Endothelial cell (in vitro differentiated cells): Measurements from ENCODE around the gene LAMTOR2. TPM values are rescaled to one million over a fixed set of nuclear protein-coding genes. Genes with fewer than 3 reads are reported as not detected.
A peak's percentile ranks its signal among the peaks of the same experiment; 100 is the strongest.

Experiments used
- DNase-seq: peaks from one replicate; pipeline ENCODE4 v3.0.0; 2021; ENCODE audit warnings: low spot score
- H3K27ac Mint-ChIP-seq: one replicate; pipeline ENCODE4 v1.8.0; 2021; ENCODE audit warnings: mixed read lengths, inconsistent platforms; ENCODE audit not compliant: unreplicated experiment
- H3K27me3 Mint-ChIP-seq: one replicate; pipeline ENCODE4 v1.8.0; 2021; ENCODE audit warnings: mild to moderate bottlenecking, moderate library complexity, mixed read lengths, inconsistent platforms; ENCODE audit not compliant: unreplicated experiment
- H3K36me3 Mint-ChIP-seq: one replicate; pipeline ENCODE4 v1.8.0; 2021; ENCODE audit warnings: mild to moderate bottlenecking, low read depth, mixed read lengths, inconsistent platforms; ENCODE audit not compliant: unreplicated experiment
- H3K4me1 Mint-ChIP-seq: one replicate; pipeline ENCODE4 v1.8.0; 2021; ENCODE audit warnings: mild to moderate bottlenecking, mixed read lengths, inconsistent platforms; ENCODE audit not compliant: unreplicated experiment
- H3K4me3 Mint-ChIP-seq: one replicate; pipeline ENCODE4 v1.8.0; 2021; ENCODE audit warnings: mild to moderate bottlenecking, mixed read lengths, inconsistent platforms; ENCODE audit not compliant: unreplicated experiment
- H3K9me3 Mint-ChIP-seq: one replicate; pipeline ENCODE4 v1.8.0; 2021; ENCODE audit warnings: mixed read lengths, inconsistent platforms; ENCODE audit not compliant: unreplicated experiment
- total RNA-seq: library from RNA; stranded (reverse); fragmentation: NEBNext Ultra II Directional; extraction: Animal tissue kit (Norgen Biotek cat#: 25700); gene quantifications from one replicate; pipeline ENCODE4 v1.2.1, GENCODE V29; 2021; ENCODE audit not compliant: unreplicated experiment
- TF ChIP-seq, protein P1 (sequence below): fragments of 200-600 bp; sonication (generic); IDR thresholded peaks from one replicate; pipeline ENCODE4 v1.5.0; 2021; ENCODE audit warnings: antibody characterized with exemption; ENCODE audit not compliant: unreplicated experiment

Gene LAMTOR2
- total RNA-seq, 1 donor from 2014 or later: 82.4 TPM

- no peak for DNase-seq
- H3K9me3 Mint-ChIP-seq: no peaks in the 10 kb centered on the region
- peak overlapping the region; percentile 85 for H3K27ac Mint-ChIP-seq
- H3K27me3 Mint-ChIP-seq: peaks cover 17% of the 10 kb centered on the region
- peak overlapping the region; percentile 96 for H3K4me3 Mint-ChIP-seq
- H3K4me1 Mint-ChIP-seq: peaks cover 69% of the 10 kb centered on the region
- TF ChIP-seq, protein P1, sequence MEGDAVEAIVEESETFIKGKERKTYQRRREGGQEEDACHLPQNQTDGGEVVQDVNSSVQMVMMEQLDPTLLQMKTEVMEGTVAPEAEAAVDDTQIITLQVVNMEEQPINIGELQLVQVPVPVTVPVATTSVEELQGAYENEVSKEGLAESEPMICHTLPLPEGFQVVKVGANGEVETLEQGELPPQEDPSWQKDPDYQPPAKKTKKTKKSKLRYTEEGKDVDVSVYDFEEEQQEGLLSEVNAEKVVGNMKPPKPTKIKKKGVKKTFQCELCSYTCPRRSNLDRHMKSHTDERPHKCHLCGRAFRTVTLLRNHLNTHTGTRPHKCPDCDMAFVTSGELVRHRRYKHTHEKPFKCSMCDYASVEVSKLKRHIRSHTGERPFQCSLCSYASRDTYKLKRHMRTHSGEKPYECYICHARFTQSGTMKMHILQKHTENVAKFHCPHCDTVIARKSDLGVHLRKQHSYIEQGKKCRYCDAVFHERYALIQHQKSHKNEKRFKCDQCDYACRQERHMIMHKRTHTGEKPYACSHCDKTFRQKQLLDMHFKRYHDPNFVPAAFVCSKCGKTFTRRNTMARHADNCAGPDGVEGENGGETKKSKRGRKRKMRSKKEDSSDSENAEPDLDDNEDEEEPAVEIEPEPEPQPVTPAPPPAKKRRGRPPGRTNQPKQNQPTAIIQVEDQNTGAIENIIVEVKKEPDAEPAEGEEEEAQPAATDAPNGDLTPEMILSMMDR: no peak
- H3K36me3 Mint-ChIP-seq: peaks cover 23% of the 10 kb centered on the region
Measured at GRCh38 chr1:156081917-156082308, 27.3 kb downstream of the LAMTOR2 start.

DNA sequence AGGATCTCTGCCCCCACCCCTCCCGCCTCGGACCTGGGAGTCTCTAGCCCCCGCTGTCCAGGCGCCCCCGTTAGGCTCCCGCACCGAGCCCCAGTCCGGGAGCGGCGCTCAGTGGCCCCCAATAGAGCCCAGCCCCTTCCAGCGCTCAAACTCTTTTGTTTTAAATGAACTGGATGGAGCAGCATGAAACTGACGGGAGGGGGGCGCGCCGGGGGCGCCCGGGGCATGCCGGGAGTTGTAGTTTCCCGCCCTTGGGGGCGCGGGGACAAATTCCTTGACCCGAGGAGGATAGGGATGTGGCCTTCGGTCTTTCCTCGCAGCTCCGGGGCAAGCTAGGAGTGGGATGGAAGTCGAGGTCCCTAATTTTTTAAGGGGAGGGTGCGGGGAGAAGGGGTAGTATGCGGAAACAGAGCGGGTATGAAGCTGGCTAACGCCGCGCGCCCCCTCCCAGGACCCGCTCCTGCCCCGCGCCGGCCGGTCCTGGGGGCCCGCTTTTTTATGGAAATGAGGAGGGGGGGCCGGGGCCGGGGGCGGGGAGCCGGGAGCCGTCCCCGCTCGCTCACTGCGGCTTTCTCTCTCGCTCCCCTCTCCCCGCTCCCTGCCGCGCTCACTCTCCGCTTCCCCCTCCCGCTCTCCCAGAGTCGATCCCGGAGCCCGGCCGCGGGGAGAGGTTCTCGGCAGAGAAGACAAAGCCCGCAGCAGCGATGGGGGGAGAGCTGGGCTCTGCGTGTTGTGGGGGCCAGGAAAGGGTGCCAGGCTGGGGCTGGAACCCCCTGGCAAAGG, 27.9 kb downstream of the LAMTOR2 start, which contains the start of gene MEX3A:
Gene MEX3A, minus strand, starts transcription at position 157 of the 783 bp plus-strand sequence. CDS start 467 bp downstream, outside the sequence.
- H3K4me3 Mint-ChIP-seq: peak within 1 kb of the TSS; percentile 99
- DNase-seq: peak; percentile 93
- TF ChIP-seq, protein P1: no peak
- peaks cover 17% of the 10 kb centered on the region for H3K36me3 Mint-ChIP-seq
- H3K4me1 Mint-ChIP-seq: peaks cover 65% of the 10 kb centered on the region
- H3K27ac Mint-ChIP-seq: peak within 1 kb of the TSS; percentile 93
- peaks cover 19% of the 10 kb centered on the region for H3K27me3 Mint-ChIP-seq
- no peaks in the 10 kb centered on the region for H3K9me3 Mint-ChIP-seq

DNA sequence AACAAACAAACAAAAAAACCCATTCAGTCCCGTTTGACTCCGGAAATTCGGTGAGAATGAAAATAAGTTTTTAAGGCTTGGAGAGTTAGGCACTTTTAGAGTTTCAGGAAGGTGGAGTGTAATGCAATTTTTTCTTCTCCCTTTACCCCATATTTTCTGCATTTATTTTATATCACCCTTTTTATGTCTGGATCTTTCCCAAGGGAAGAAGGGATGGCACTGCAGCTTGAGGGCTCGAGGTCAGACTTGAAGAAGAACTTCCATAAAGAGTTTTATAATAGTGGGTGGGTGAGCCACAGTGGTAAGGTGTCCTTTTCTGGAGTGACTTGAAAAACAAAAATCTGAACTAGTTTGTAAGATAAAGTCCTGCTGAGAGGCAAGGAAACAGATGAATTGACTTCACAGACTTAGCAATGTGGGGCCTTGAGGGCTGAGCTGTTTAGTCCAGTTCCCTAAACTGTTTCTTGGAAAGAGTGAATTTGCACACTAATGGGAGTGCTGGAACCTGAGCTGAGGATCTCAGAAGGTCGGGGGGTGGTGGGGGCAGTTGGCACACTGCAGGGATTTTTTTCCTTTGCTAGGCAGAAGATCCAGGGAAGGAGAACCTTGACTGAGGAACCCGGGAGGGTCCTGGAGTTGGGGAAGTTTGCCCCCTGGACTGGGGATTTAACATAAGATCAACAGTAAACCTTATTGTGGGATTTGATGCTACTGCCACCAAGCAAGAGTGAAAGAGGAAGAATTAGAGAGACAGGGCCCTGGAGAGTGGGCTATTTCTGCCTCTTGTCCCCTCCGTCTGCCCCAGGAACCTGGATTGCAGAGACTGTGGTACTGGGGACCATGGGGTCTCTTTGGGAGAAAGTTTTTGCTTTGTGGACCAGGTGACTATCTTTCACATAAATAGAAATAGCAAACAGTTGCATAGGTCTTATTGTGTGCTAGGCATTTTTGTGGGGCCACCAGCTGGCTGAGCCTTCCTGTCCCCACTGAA, 29.5 kb downstream of the LAMTOR2 start:
- Mint-ChIP-seq H3K36me3 (peaks cover 4% of the 10 kb centered on the region), H3K9me3 (no peaks in the 10 kb centered on the region), H3K27me3 (peaks cover 14% of the 10 kb centered on the region), H3K4me1 (peaks cover 50% of the 10 kb centered on the region), H3K4me3 (peak overlapping the region; percentile 99), H3K27ac (peak overlapping the region; percentile 93)
- TF ChIP-seq, protein P1: no peak
- DNase-seq: no peak

DNA sequence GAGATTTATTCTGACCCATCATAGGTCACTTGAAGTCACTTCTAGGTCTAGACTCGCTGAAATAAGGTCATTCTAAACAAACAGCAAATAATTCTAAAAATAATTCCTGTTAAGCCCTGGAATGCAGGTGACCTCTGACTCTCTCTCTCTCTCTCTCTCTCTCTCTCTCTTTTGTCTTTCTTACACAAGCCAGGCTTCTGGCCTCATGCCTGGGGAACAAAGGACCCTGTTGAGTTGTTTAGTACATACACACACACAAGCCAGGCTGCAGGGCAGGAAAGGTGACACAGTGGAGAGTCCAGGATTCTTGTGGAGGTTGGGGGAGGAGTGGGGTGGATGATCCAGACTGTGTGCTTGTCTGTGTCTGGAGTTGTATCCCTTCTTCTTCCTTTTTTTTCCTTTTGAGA, 31.7 kb downstream of the LAMTOR2 start:
- H3K4me1 Mint-ChIP-seq: peaks cover 47% of the 10 kb centered on the region
- H3K27ac Mint-ChIP-seq: no peak overlapping the region
- TF ChIP-seq, protein P1: no peak
- DNase-seq: no peak
- H3K27me3 Mint-ChIP-seq: peaks cover 9% of the 10 kb centered on the region
- H3K36me3 Mint-ChIP-seq: no peaks in the 10 kb centered on the region
- no peak overlapping the region for H3K4me3 Mint-ChIP-seq
- no peaks in the 10 kb centered on the region for H3K9me3 Mint-ChIP-seq
